ENCODE measurements around the gene ROR2. TPM values are rescaled to one million over a fixed set of nuclear protein-coding genes. Genes with fewer than 3 reads are reported as not detected.

The ROR2 gene
- total and polyA plus RNA-seq, 11 donors: 0.18 to 9.0 (median 0.49) TPM

DNA sequence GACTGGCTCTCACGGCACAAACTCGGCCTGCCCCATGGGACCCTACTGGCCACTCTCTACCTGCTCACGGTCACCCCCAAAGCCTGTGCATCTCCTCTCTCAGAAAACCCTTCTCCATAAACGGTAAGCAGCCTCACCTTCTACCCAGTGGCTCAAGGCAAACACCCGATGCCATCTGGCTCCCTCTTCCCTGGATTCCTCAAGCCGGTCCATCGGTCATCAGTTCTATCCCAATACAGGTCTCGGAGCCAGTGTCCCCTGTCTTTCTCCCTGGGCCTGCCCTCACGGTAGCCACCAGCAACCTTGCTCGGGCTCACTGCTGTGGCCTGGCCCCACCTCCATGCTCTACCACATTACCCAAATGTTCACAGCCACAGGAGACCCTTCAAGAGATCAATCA lies 134.1 kb downstream of the ROR2 start:
- ATAC-seq (no peak), DNase-seq (no peak)
- no peaks in the 10 kb centered on the region for H3K9me3 ChIP-seq
- no peaks in the 10 kb centered on the region for H3K27me3 ChIP-seq
- H3K27ac ChIP-seq: peak overlapping the region in 1 of 12 donors; percentile 75
- no peaks in the 10 kb centered on the region for H3K36me3 ChIP-seq
- no peak overlapping the region for H3K4me3 ChIP-seq
- intact Hi-C loops (cut with DNase I): no loop called here
- peaks cover 0 to 7% (median 0%) of the 10 kb centered on the region in 12 donors for H3K4me1 ChIP-seq
- WGBS, 4 donors: 92 to 95% (median 94%) methylated on average over 10 of the region's 10 CpGs
- TF ChIP-seq, protein P1, sequence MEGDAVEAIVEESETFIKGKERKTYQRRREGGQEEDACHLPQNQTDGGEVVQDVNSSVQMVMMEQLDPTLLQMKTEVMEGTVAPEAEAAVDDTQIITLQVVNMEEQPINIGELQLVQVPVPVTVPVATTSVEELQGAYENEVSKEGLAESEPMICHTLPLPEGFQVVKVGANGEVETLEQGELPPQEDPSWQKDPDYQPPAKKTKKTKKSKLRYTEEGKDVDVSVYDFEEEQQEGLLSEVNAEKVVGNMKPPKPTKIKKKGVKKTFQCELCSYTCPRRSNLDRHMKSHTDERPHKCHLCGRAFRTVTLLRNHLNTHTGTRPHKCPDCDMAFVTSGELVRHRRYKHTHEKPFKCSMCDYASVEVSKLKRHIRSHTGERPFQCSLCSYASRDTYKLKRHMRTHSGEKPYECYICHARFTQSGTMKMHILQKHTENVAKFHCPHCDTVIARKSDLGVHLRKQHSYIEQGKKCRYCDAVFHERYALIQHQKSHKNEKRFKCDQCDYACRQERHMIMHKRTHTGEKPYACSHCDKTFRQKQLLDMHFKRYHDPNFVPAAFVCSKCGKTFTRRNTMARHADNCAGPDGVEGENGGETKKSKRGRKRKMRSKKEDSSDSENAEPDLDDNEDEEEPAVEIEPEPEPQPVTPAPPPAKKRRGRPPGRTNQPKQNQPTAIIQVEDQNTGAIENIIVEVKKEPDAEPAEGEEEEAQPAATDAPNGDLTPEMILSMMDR (IDR thresholded peaks at IDR 0.05): no peak
- no peak for TF ChIP-seq POLR2A (IDR thresholded peaks at IDR 0.05)

DNA sequence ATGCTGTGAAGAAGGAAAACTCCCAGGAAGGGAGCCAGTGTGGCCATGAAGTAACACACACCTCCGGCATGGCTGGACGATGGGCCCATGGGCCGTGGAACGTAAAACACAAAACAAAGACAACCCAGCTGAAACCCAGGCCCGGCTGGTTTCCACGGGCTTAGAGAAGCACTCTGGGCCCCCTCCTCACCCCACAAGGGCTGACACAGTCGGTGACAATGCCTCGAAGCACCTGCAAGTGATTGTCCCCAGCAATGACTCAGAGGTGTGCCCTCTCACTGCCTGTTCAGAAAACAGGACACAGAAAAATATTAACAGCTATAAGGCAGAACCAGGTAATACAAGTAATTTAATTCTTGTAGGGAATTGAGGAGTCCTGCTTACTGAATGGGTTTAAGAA lies 135.3 kb downstream of the ROR2 start:
- Histone ChIP-seq H3K27me3 (no peaks in the 10 kb centered on the region), H3K27ac (peak overlapping the region in 1 of 12 donors; percentile 68), H3K4me1 (peaks cover 0 to 7% (median 0%) of the 10 kb centered on the region in 12 donors), H3K36me3 (no peaks in the 10 kb centered on the region), H3K4me3 (no peak overlapping the region), H3K9me3 (no peaks in the 10 kb centered on the region)
- 77 to 87% (median 81%) methylated on average over 8 of the region's 8 CpGs for WGBS, 4 donors
- ATAC-seq (no peak), DNase-seq (no peak)
- no peak for TF ChIP-seq POLR2A (IDR thresholded peaks at IDR 0.05)
- TF ChIP-seq, protein P1 (IDR thresholded peaks at IDR 0.05): no peak
- intact Hi-C loops (cut with DNase I): no loop called here

DNA sequence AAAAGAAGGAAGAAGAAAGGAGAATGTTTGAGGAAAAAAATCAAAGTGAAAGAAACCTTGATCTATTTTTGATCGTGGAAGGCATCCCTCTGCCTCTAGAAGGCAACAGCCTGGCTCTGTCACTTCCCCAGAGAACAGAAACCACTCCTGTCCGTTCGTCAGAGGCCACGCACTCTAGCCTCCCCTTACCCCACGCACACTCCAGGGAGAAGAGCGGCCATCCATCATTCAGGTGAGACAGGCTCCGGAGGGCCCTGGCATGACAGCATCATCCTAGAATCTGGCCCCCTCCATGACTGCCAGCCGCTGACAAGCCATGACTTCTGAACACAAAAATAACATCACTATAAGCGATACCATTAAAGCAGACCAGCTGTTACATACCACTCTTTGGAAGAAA lies 135.8 kb downstream of the ROR2 start:
- Histone ChIP-seq H3K4me3 (no peak overlapping the region), H3K4me1 (peaks cover 0 to 7% (median 0%) of the 10 kb centered on the region in 12 donors), H3K27ac (peak overlapping the region in 1 of 12 donors; percentile 68), H3K27me3 (no peaks in the 10 kb centered on the region), H3K36me3 (no peaks in the 10 kb centered on the region), H3K9me3 (no peaks in the 10 kb centered on the region)
- ATAC-seq: no peak
- WGBS, 4 donors: 63 to 74% (median 71%) methylated on average over 9 of the region's 9 CpGs
- intact Hi-C loops (cut with DNase I): no loop called here
- TF ChIP-seq POLR2A (IDR thresholded peaks at IDR 0.05): no peak
- TF ChIP-seq, protein P1 (IDR thresholded peaks at IDR 0.05): no peak
- no peak for DNase-seq

DNA sequence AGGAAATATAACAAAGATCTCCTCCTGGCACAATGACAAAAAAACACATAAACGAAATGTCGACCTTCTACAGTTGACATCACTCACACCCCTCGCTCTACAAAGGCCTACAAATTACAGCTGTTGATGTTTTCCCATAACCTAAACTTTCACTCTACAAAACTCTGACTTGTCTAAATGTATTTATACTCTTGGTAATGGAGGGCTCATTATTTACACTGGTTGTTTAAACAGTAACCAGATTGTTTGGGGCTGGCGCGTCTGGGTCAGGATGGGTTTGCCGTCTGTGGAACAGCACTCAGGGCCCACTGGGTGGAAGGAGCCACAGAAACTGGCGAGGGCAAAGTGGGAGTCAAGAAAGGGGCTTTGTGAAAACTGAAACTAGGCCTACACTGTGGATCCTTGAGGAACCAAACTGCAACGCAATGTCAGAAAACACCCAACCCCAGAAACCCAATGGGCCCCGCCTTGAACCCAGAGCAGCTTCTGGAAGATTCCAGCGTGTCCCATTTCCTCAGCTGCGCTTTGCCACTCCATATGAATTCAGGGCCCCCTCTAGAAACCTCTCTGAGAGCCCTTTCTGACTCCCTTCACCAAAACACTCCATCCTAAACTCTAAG lies 136.7 kb downstream of the ROR2 start:
- H3K9me3 ChIP-seq: no peaks in the 10 kb centered on the region
- no peak for DNase-seq
- no peaks in the 10 kb centered on the region for H3K27me3 ChIP-seq
- TF ChIP-seq, protein P1 (IDR thresholded peaks at IDR 0.05): no peak
- TF ChIP-seq POLR2A (IDR thresholded peaks at IDR 0.05): no peak
- 86 to 89% (median 87%) methylated on average over 11 of the region's 11 CpGs for WGBS, 4 donors
- peaks cover 0 to 7% (median 0%) of the 10 kb centered on the region in 12 donors for H3K4me1 ChIP-seq
- H3K27ac ChIP-seq: peak overlapping the region in 1 of 12 donors; percentile 68
- intact Hi-C loops (cut with DNase I): no loop called here
- H3K36me3 ChIP-seq: no peaks in the 10 kb centered on the region
- no peak for ATAC-seq
- H3K4me3 ChIP-seq: no peak overlapping the region

Data from heart left ventricle (tissue), 16 donors.